H1 (cell line): ENCODE measurements around the gene NET1. TPM values are rescaled to one million over a fixed set of nuclear protein-coding genes. Genes with fewer than 3 reads are reported as not detected.

Experiments
- CTCF ChIA-PET: fragments of 300-600 bp; sonication (Branson Sonifier 250); formaldehyde crosslinking; loops from one replicate; lab custom pipeline; 2021; ENCODE audit not compliant: partially characterized antibody; lab: Charles Lee
- POLR2A ChIA-PET: fragments of 300-600 bp; sonication (Branson Sonifier 250); formaldehyde crosslinking; loops from one replicate; lab custom pipeline; 2021; ENCODE audit warnings: inconsistent platforms; ENCODE audit not compliant: partially characterized antibody; lab: Charles Lee
- DNase-seq, 2 experiments: peaks; one replicate each; pipeline versions ENCODE4 v3.0.0 to v3.0.0-alpha.2; 2010 to 2022; ENCODE audit warnings: low spot score in 2 of 2, low read depth in 1 of 2, mixed read lengths in 1 of 2
- FAIRE-seq: peaks from 2 replicates; lab custom pipeline; 2011; peaks lifted over from hg19 to GRCh38; lab: Jason Lieb, UNC
- H2AFZ ChIP-seq: 2 replicates; pipeline ENCODE4 v1.8.1; 2012; ENCODE audit warnings: low read length, inconsistent platforms
- H2AK5ac ChIP-seq: 2 replicates; pipeline ENCODE4 v1.6.1; 2013; ENCODE audit warnings: low read depth, low read length
- H2BK120ac ChIP-seq: replicated peaks from 2 replicates; pipeline ENCODE3; 2013; ENCODE audit warnings: low read depth, low read length, inconsistent platforms
- H2BK12ac ChIP-seq: 2 replicates; pipeline ENCODE4 v1.6.1; 2013; ENCODE audit warnings: low read depth, low read length
- H2BK15ac ChIP-seq: 2 replicates; pipeline ENCODE4 v1.6.1; 2013; ENCODE audit warnings: low read length
- H2BK20ac ChIP-seq: 2 replicates; pipeline ENCODE4 v1.6.1; 2013; ENCODE audit warnings: low read length
- H2BK5ac ChIP-seq: 2 replicates; pipeline ENCODE4 v1.6.1; 2013; ENCODE audit warnings: low read depth, low read length
- H3K14ac ChIP-seq: 2 replicates; pipeline ENCODE4 v1.6.1; 2013; ENCODE audit warnings: inconsistent platforms; ENCODE audit not compliant: insufficient read length
- H3K18ac ChIP-seq: 2 replicates; pipeline ENCODE4 v1.6.1; 2013; ENCODE audit warnings: low read length; ENCODE audit errors: extremely low read depth
- H3K23ac ChIP-seq: 2 replicates; pipeline ENCODE4 v1.6.1; 2013; ENCODE audit warnings: inconsistent platforms; ENCODE audit not compliant: insufficient read length
- H3K23me2 ChIP-seq: 2 replicates; pipeline ENCODE4 v1.6.1; 2013; ENCODE audit warnings: low read depth, low read length
- H3K27ac ChIP-seq: 2 replicates; pipeline ENCODE4 v1.6.1; 2011; ENCODE audit warnings: low read depth, low read length, inconsistent platforms
- H3K27me3 ChIP-seq, 4 experiments: replicated peaks in 1 of 4; 1 replicate in 1 of 4; 2 replicates in 3 of 4; pipeline versions ENCODE4 v1.6.1 to v1.8.1; 2011 to 2013; ENCODE audit warnings: low read length in 3 of 4, mild to moderate bottlenecking in 3 of 4, inconsistent platforms in 2 of 4, mixed read lengths in 2 of 4, moderate library complexity in 1 of 4; ENCODE audit not compliant: control insufficient read depth in 3 of 4, insufficient read depth in 3 of 4; ENCODE audit errors: extremely low read depth in 1 of 4
- H3K36me3 ChIP-seq, 4 experiments: 2 replicates each; pipeline versions ENCODE4 v1.6.1 to v1.8.1; 2011 to 2013; ENCODE audit warnings: mild to moderate bottlenecking in 4 of 4, low read length in 3 of 4, moderate library complexity in 2 of 4, control low read depth in 1 of 4, inconsistent platforms in 1 of 4; ENCODE audit not compliant: insufficient read depth in 4 of 4, control insufficient read depth in 2 of 4
- H3K4ac ChIP-seq: replicated peaks from 2 replicates; pipeline ENCODE3; 2013; ENCODE audit warnings: low read length, low read depth, mixed read lengths, inconsistent platforms; ENCODE audit not compliant: insufficient read length
- H3K4me1 ChIP-seq, 4 experiments: replicated peaks in 1 of 4; 1 replicate in 1 of 4; 2 replicates in 3 of 4; pipeline versions ENCODE4 v1.6.1 to v1.8.1; 2011 to 2013; ENCODE audit warnings: low read length in 3 of 4, inconsistent platforms in 2 of 4, mixed read lengths in 1 of 4; ENCODE audit not compliant: insufficient read depth in 4 of 4, control insufficient read depth in 3 of 4
- H3K4me2 ChIP-seq, 2 experiments: 2 replicates each; pipeline versions ENCODE4 v1.6.1 to v1.8.1; 2011 to 2013; ENCODE audit warnings: low read depth in 2 of 2, low read length in 2 of 2, control low read depth in 1 of 2, inconsistent platforms in 1 of 2, mild to moderate bottlenecking in 1 of 2; ENCODE audit not compliant: insufficient read depth in 1 of 2
- H3K4me3 ChIP-seq, 4 experiments: fragments of 200-600, 300-600 bp in 1 of 4; sonication (generic), shearing (Covaris generic), sonication (Bioruptor Twin) in 1 of 4; 2 replicates each; pipeline versions ENCODE4 v1.5.1 to v1.8.1; 2011 to 2016; ENCODE audit warnings: low read length in 4 of 4, low read depth in 3 of 4, control low read depth in 2 of 4, inconsistent platforms in 2 of 4, mild to moderate bottlenecking in 2 of 4, mixed read lengths in 1 of 4, moderate library complexity in 1 of 4; ENCODE audit not compliant: insufficient read depth in 2 of 4; ENCODE audit errors: extremely low read depth in 1 of 4
- H3K56ac ChIP-seq: replicated peaks from 2 replicates; pipeline ENCODE3; 2013; ENCODE audit warnings: low read depth, mild to moderate bottlenecking, mixed read lengths, low read length, inconsistent platforms; ENCODE audit not compliant: insufficient read length
- H3K79me1 ChIP-seq: 2 replicates; pipeline ENCODE4 v1.6.1; 2013; ENCODE audit warnings: low read depth, low read length, control low read depth
- H3K79me2 ChIP-seq, 2 experiments: 2 replicates each; pipeline versions ENCODE4 v1.6.1 to v1.8.1; 2012 to 2013; ENCODE audit warnings: low read length in 2 of 2, mild to moderate bottlenecking in 2 of 2, inconsistent platforms in 1 of 2; ENCODE audit not compliant: insufficient read depth in 2 of 2, control insufficient read depth in 1 of 2
- H3K9ac ChIP-seq, 4 experiments: replicated peaks in 1 of 4; 1 replicate in 1 of 4; 2 replicates in 3 of 4; pipeline versions ENCODE4 v1.6.1 to v1.8.1; 2011 to 2013; ENCODE audit warnings: low read depth in 3 of 4, low read length in 3 of 4, control low read depth in 2 of 4, mild to moderate bottlenecking in 2 of 4, moderate library complexity in 2 of 4, inconsistent platforms in 1 of 4; ENCODE audit errors: extremely low read depth in 1 of 4
- H3K9me3 ChIP-seq, 2 experiments: 2 replicates each; pipeline versions ENCODE4 v1.6.1 to v1.8.1; 2012 to 2013; ENCODE audit warnings: mild to moderate bottlenecking in 2 of 2, moderate library complexity in 2 of 2, control low read depth in 1 of 2, inconsistent platforms in 1 of 2, low read depth in 1 of 2, low read length in 1 of 2, mixed read lengths in 1 of 2; ENCODE audit not compliant: insufficient read depth in 2 of 2
- H4K20me1 ChIP-seq, 2 experiments: replicated peaks in 1 of 2; 2 replicates each; pipeline versions ENCODE3 to v1.8.1; 2011 to 2013; ENCODE audit warnings: inconsistent platforms in 2 of 2, low read length in 2 of 2, mild to moderate bottlenecking in 1 of 2; ENCODE audit not compliant: insufficient read depth in 2 of 2, control insufficient read depth in 1 of 2
- H4K5ac ChIP-seq: 2 replicates; pipeline ENCODE4 v1.6.1; 2013; ENCODE audit warnings: low read length, low read depth, mixed read lengths, inconsistent platforms; ENCODE audit not compliant: insufficient read length
- H4K8ac ChIP-seq: 2 replicates; pipeline ENCODE4 v1.8.0; 2013; ENCODE audit warnings: mild to moderate bottlenecking, moderate library complexity, low read length, inconsistent platforms; ENCODE audit not compliant: insufficient read depth; ENCODE audit errors: extremely low read depth
- H4K91ac ChIP-seq: replicated peaks from 2 replicates; pipeline ENCODE3; 2013; ENCODE audit warnings: low read length, mixed read lengths, inconsistent platforms; ENCODE audit not compliant: insufficient read length
- JUN ChIP-seq: IDR thresholded peaks from 2 replicates; pipeline ENCODE4 v1.6.1; 2011; ENCODE audit warnings: low read depth, mild to moderate bottlenecking, improper control_type of control experiment, low read length
- NRF1 ChIP-seq: IDR thresholded peaks from 2 replicates; pipeline ENCODE4 v1.6.1; 2011; ENCODE audit warnings: mild to moderate bottlenecking, low read depth, low read length, improper control_type of control experiment
- WGBS, 2 experiments: shearing (Covaris generic) in 1 of 2; methylation state at CpG; one replicate each; pipeline versions ENCODE4 v1.1.6 to v1.1.7; 2013 to 2015; ENCODE audit warnings: low lambda C conversion rate in 2 of 2, mixed read lengths in 2 of 2, inconsistent platforms in 1 of 2, low coverage in 1 of 2, missing lambda C conversion rate in 1 of 2; ENCODE audit not compliant: insufficient replicate concordance in 2 of 2, insufficient coverage in 1 of 2, insufficient read length in 1 of 2; ENCODE audit errors: extremely low coverage in 1 of 2, missing lambda C conversion rate in 1 of 2; 5-methylcytosine and 5-hydroxymethylcytosine counted together
- polyA plus RNA-seq, 7 experiments: library from polyadenylated mRNA; depleted of rRNA in 3 of 7; stranded (reverse) in 5 of 7; unstranded in 2 of 7; fragments of >200 nt in 5 of 7; fragments of 200-250 nt in 2 of 7; gene quantifications; 1 replicate in 5 of 7; 2 replicates in 1 of 7; 4 replicates in 1 of 7; pipeline versions ENCODE4 v1.2.1 to v1.2.3, GENCODE V29; 2011 to 2013; ENCODE audit warnings: missing spikeins in 2 of 7, mixed read lengths in 2 of 7
- total RNA-seq: library from RNA; stranded (reverse); fragmentation: NEBNext Ultra II Directional; extraction: Animal tissue kit (Norgen Biotek cat#: 25700); gene quantifications from 2 replicates; pipeline ENCODE4 v1.2.1, GENCODE V29; 2021

Gene NET1
- total and polyA plus RNA-seq, 2 of the 8 experiments (the other 6 are each of a cell fraction or from before 2014, with no cell fraction given), result 21.5 to 117 TPM

DNA sequence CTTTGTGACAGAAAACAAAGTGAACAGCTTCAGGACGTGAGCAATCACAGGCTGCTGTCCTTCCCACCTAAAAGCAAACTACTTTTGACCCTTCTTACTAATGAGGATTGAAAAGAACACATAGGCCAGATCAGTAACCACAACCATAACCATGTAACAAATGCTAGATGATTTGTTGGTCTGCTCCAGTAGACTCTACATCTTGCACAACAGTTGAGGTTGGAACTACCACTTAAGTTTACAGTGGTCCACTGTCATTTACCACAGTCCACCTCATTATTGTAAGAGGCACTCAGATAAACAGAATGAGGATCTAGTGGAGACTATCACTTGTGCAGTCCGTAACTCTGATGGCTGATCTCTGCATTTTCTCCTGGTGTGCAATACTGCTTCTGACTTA lies 27.8 kb downstream of the NET1 start:
- H4K91ac ChIP-seq, result no peak overlapping the region
- H4K8ac ChIP-seq, result no peak overlapping the region
- ChIA-PET CTCF (interaction anchor here (1.0 to 11.1 kb wide), 10 partner anchors 14 to 625 kb away, joined by 3 to 200 read pairs (median 5); no protein-coding TSS in a partner anchor), POLR2A (interaction anchor here (1.1 to 1.2 kb wide), 2 partner anchors 14 to 157 kb away, joined by 3 read pairs; no protein-coding TSS in a partner anchor)
- no peaks in the 10 kb centered on the region for H3K27me3 ChIP-seq
- H2BK12ac ChIP-seq, result no peak overlapping the region
- no peak overlapping the region for H3K4me2 ChIP-seq
- no peak overlapping the region for H3K56ac ChIP-seq
- DNase-seq (no peak), FAIRE-seq (no peak)
- peaks cover 0 to 20% of the 10 kb centered on the region in 2 experiments; a peak in 2 of 4 replicates for H3K79me2 ChIP-seq
- H3K9ac ChIP-seq, result no peak overlapping the region
- H3K14ac ChIP-seq, result no peak overlapping the region
- H4K5ac ChIP-seq, result no peak overlapping the region
- no peak overlapping the region for H2BK5ac ChIP-seq
- no peak overlapping the region for H3K23ac ChIP-seq
- H3K9me3 ChIP-seq, result no peaks in the 10 kb centered on the region
- no peak overlapping the region for H2AK5ac ChIP-seq
- H3K4ac ChIP-seq, result no peak overlapping the region
- peaks cover 0 to 3% (median 0%) of the 10 kb centered on the region in 4 experiments; a peak in 2 of 7 replicates for H3K4me1 ChIP-seq
- no peaks in the 10 kb centered on the region; the same call in 1 of the 2 replicates for H3K79me1 ChIP-seq
- H2BK15ac ChIP-seq, result no peak overlapping the region
- H3K27ac ChIP-seq, result no peak overlapping the region
- H4K20me1 ChIP-seq, result peaks cover 2 to 4% of the 10 kb centered on the region in 2 experiments
- no peak overlapping the region for H2BK120ac ChIP-seq
- TF ChIP-seq NRF1, result no peak
- no peak for TF ChIP-seq JUN
- H2AFZ ChIP-seq, result no peak overlapping the region
- 97% methylated on average over 2 of the region's 2 CpGs; no CpG with 5 or more reads in 1 of the 2 experiments for WGBS, 2 experiments
- H3K4me3 ChIP-seq, result no peak overlapping the region
- H2BK20ac ChIP-seq, result no peak overlapping the region
- H3K18ac ChIP-seq, result no peak overlapping the region
- no peaks in the 10 kb centered on the region for H3K23me2 ChIP-seq
- peaks cover 0 to 3% (median 0%) of the 10 kb centered on the region in 4 experiments; a peak in 1 of 8 replicates for H3K36me3 ChIP-seq
